ENCODE measurements around the gene HERC2.

Gene HERC2

GRCh38 chr15:28086175-28086703 is 235.7 kb downstream of the HERC2 start:
- H3K4me3 ChIP-seq (ENCODE audit: low read depth, low read length) = no peak overlapping the region
- TF ChIP-seq, protein P1, sequence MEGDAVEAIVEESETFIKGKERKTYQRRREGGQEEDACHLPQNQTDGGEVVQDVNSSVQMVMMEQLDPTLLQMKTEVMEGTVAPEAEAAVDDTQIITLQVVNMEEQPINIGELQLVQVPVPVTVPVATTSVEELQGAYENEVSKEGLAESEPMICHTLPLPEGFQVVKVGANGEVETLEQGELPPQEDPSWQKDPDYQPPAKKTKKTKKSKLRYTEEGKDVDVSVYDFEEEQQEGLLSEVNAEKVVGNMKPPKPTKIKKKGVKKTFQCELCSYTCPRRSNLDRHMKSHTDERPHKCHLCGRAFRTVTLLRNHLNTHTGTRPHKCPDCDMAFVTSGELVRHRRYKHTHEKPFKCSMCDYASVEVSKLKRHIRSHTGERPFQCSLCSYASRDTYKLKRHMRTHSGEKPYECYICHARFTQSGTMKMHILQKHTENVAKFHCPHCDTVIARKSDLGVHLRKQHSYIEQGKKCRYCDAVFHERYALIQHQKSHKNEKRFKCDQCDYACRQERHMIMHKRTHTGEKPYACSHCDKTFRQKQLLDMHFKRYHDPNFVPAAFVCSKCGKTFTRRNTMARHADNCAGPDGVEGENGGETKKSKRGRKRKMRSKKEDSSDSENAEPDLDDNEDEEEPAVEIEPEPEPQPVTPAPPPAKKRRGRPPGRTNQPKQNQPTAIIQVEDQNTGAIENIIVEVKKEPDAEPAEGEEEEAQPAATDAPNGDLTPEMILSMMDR (IDR thresholded peaks at IDR 0.05; ENCODE audit: low read depth, low read length) = peak; percentile 86

- no peak overlapping the region for H3K4me3 ChIP-seq (ENCODE audit: low read depth, low read length)
- TF ChIP-seq, protein P1 (IDR thresholded peaks at IDR 0.05; ENCODE audit: low read depth, low read length) = no peak
Measured at GRCh38 chr15:28085489-28086174, 236.3 kb downstream of the HERC2 start.

GRCh38 chr15:28084547-28084946 is 237.4 kb downstream of the HERC2 start:
- H3K4me3 ChIP-seq (ENCODE audit: low read depth, low read length) = no peak overlapping the region
- TF ChIP-seq, protein P1 (IDR thresholded peaks at IDR 0.05; ENCODE audit: low read depth, low read length) = no peak

GRCh38 chr15:28082891-28083684 is 238.9 kb downstream of the HERC2 start:
- TF ChIP-seq, protein P1 (IDR thresholded peaks at IDR 0.05; ENCODE audit: low read depth, low read length) = no peak
- H3K4me3 ChIP-seq (ENCODE audit: low read depth, low read length) = no peak overlapping the region

GRCh38 chr15:28081594-28081993 is 240.4 kb downstream of the HERC2 start:
- no peak overlapping the region for H3K4me3 ChIP-seq (ENCODE audit: low read depth, low read length)
- TF ChIP-seq, protein P1 (IDR thresholded peaks at IDR 0.05; ENCODE audit: low read depth, low read length) = no peak

- TF ChIP-seq, protein P1 (IDR thresholded peaks at IDR 0.05; ENCODE audit: low read depth, low read length) = no peak
Measured at GRCh38 chr15:28080386-28080785, 241.6 kb downstream of the HERC2 start.

More at GRCh38 chr15:28080386-28080785, 241.6 kb downstream of the HERC2 start:
- H3K4me3 ChIP-seq (ENCODE audit: low read depth, low read length) = no peak overlapping the region

Data from WI38 (cell line).